GM12878 (cell line): ENCODE measurements around the gene LEFTY1. TPM values are rescaled to one million over a fixed set of nuclear protein-coding genes. Genes with fewer than 3 reads are reported as not detected.

ENCODE experiments used
- ATAC-seq: fragments of 200-7000 bp; cut with Tn5 transposase; 3 replicates; pipeline ENCODE4 v1.9.1; 2020; ENCODE audit warnings: mild to moderate bottlenecking, moderate library complexity
- BruUV-seq: library from RNA; stranded (reverse); fragments of 400-500 nt; replicated peaks from 2 replicates; lab custom pipeline; 2021; lab: Mats Ljungman, UMichigan
- CTCF ChIA-PET: fragments of 300-600 bp; sonication (Branson Sonifier 250); formaldehyde crosslinking; extraction: SDS; loops from one replicate; lab custom pipeline; 2021; ENCODE audit warnings: inconsistent platforms; lab: Yijun Ruan, JAX
- POLR2A ChIA-PET: fragments of 350-600 bp; formaldehyde crosslinking; extraction: SDS; loops from one replicate; lab custom pipeline; 2021; ENCODE audit warnings: inconsistent platforms; lab: Charles Lee
- RAD21 ChIA-PET: fragments of 300-600 bp; sonication (Branson Sonifier 250); formaldehyde crosslinking; loops from one replicate; lab custom pipeline; 2023; ENCODE audit warnings: antibody characterized with exemption; ENCODE audit not compliant: unreplicated experiment; lab: Charles Lee
- SMC1A ChIA-PET: fragments of 300-600 bp; sonication (Branson Sonifier 250); formaldehyde crosslinking; loops from one replicate; lab custom pipeline; 2023; ENCODE audit not compliant: unreplicated experiment, uncharacterized antibody; lab: Charles Lee
- DNase-seq: peaks from one replicate; pipeline ENCODE4 v3.0.0-alpha.2; 2011; ENCODE audit warnings: low read depth, low spot score
- FAIRE-seq: peaks from 3 replicates; lab custom pipeline; 2011; peaks lifted over from hg19 to GRCh38; lab: Jason Lieb, UNC
- H2AFZ ChIP-seq: 2 replicates; pipeline ENCODE4 v1.6.0; 2011; ENCODE audit warnings: low read depth, low read length, control low read depth; ENCODE audit not compliant: control insufficient read depth
- H3K27ac ChIP-seq: 2 replicates; pipeline ENCODE4 v1.5.1; 2011; ENCODE audit warnings: control low read depth; ENCODE audit not compliant: control insufficient read depth, insufficient read depth
- H3K27me3 ChIP-seq, 2 experiments: replicated peaks in 1 of 2; 2 replicates each; pipeline versions ENCODE4 v1.6.0 to v1.6.1; 2011; ENCODE audit warnings: low read length in 1 of 2; ENCODE audit not compliant: control insufficient read depth in 2 of 2, insufficient read depth in 2 of 2
- H3K36me3 ChIP-seq, 2 experiments: 2 replicates each; pipeline ENCODE4 v1.5.1; 2011; ENCODE audit warnings: low read length in 1 of 2; ENCODE audit not compliant: control insufficient read depth in 2 of 2, insufficient read depth in 2 of 2
- H3K4me1 ChIP-seq: 2 replicates; pipeline ENCODE4 v1.6.1; 2011; ENCODE audit warnings: mild to moderate bottlenecking, low read length, moderate library complexity, mixed read lengths; ENCODE audit not compliant: control insufficient read depth, insufficient read depth
- H3K4me2 ChIP-seq: 2 replicates; pipeline ENCODE4 v1.6.0; 2011; ENCODE audit warnings: control low read depth; ENCODE audit not compliant: control insufficient read depth, insufficient read depth
- H3K4me3 ChIP-seq: fragments of 200-600 bp; sonication (generic); 2 replicates; pipeline ENCODE4 v1.5.1; 2016
- H3K79me2 ChIP-seq: 2 replicates; pipeline ENCODE4 v1.6.0; 2011; ENCODE audit warnings: low read length; ENCODE audit not compliant: control insufficient read depth, insufficient read depth
- H3K9ac ChIP-seq: 2 replicates; pipeline ENCODE4 v1.8.0; 2011; ENCODE audit warnings: low read length, control low read depth, mixed read lengths; ENCODE audit not compliant: control insufficient read depth, insufficient read depth
- H3K9me3 ChIP-seq: replicated peaks from 3 replicates; pipeline ENCODE4 v1.5.1; 2011; ENCODE audit warnings: mild to moderate bottlenecking, low read length; ENCODE audit not compliant: control insufficient read depth, insufficient read depth
- H4K20me1 ChIP-seq: 2 replicates; pipeline ENCODE4 v1.6.0; 2011; ENCODE audit not compliant: control insufficient read depth, insufficient read depth
- BHLHE40 ChIP-seq, 2 experiments: fragments of 450-650 bp in 1 of 2; IDR thresholded peaks; 2 replicates each; pipeline ENCODE4 v1.6.1; 2011 to 2017; ENCODE audit warnings: low read depth in 2 of 2, borderline replicate concordance in 1 of 2, improper control_type of control experiment in 1 of 2, low read length in 1 of 2, mild to moderate bottlenecking in 1 of 2
- MTA2 ChIP-seq: fragments of 450-650 bp; IDR thresholded peaks from 2 replicates; pipeline ENCODE4 v1.6.1; 2016; ENCODE audit warnings: low read depth, mild to moderate bottlenecking, moderate library complexity
- NFYA ChIP-seq: IDR thresholded peaks from 2 replicates; pipeline ENCODE4 v1.6.1; 2011; ENCODE audit warnings: low read depth, mild to moderate bottlenecking, low read length, improper control_type of control experiment, borderline replicate concordance
- NR2C2 ChIP-seq: IDR thresholded peaks from 2 replicates; pipeline ENCODE4 v1.6.1; 2011; ENCODE audit warnings: borderline replicate concordance, low read depth; ENCODE audit not compliant: control insufficient read depth, insufficient read length
- PBX3 ChIP-seq: IDR thresholded peaks from 2 replicates; pipeline ENCODE4 v1.6.1; 2011; ENCODE audit warnings: mild to moderate bottlenecking, low read depth, low read length, moderate library complexity; ENCODE audit not compliant: insufficient replicate concordance
- RCOR1 ChIP-seq: conservative IDR thresholded peaks from 2 replicates; pipeline ENCODE4 v1.6.1; 2012; ENCODE audit warnings: low read depth, low read length, improper control_type of control experiment
- RELA ChIP-seq: fragments of 450-650 bp; IDR thresholded peaks from 2 replicates; pipeline ENCODE4 v1.8.0; 2014; ENCODE audit warnings: borderline replicate concordance; ENCODE audit not compliant: partially characterized antibody
- RELB ChIP-seq: fragments of 450-650 bp; IDR thresholded peaks from 2 replicates; pipeline ENCODE4 v1.6.1; 2017; ENCODE audit warnings: low read depth, mild to moderate bottlenecking, moderate library complexity
- STAT3 ChIP-seq: IDR thresholded peaks from 2 replicates; pipeline ENCODE4 v1.6.1; 2011; ENCODE audit warnings: low read depth, low read length, improper control_type of control experiment
- TCF3 ChIP-seq: IDR thresholded peaks from 2 replicates; pipeline ENCODE4 v1.6.1; 2012; ENCODE audit warnings: low read depth, mild to moderate bottlenecking, low read length, borderline replicate concordance; ENCODE audit not compliant: insufficient read depth
- ZBTB11 ChIP-seq: fragments of 450-650 bp; formaldehyde crosslinking; IDR thresholded peaks from 2 replicates; pipeline ENCODE4 v1.5.0; 2022; ENCODE audit warnings: mild to moderate bottlenecking, missing genetic modification characterization
- WGBS: methylation state at CpG from one replicate; pipeline ENCODE4 v1.1.6; 2016; ENCODE audit warnings: low lambda C conversion rate; ENCODE audit not compliant: insufficient replicate concordance, insufficient coverage; ENCODE audit errors: missing lambda C conversion rate; 5-methylcytosine and 5-hydroxymethylcytosine counted together
- in situ Hi-C: fragments of 300-500 bp; cut with MboI; formaldehyde crosslinking; loops from 9 replicates; pipeline ENCODE4 v1.14.3; 2018; ENCODE audit warnings: mixed read lengths
- intact Hi-C: fragments of 100-400 bp; cut with micrococcal nuclease; formaldehyde crosslinking; loops from one replicate; pipeline ENCODE4 v1.14.2; 2022; ENCODE audit not compliant: unreplicated experiment
- polyA plus RNA-seq, 11 experiments: library from polyadenylated mRNA; depleted of rRNA in 4 of 11; unstranded in 6 of 11; stranded (reverse) in 5 of 11; fragments of >200 nt; fragmentation: Nextera tagmentation in 4 of 11; fragmentation: Illumina TruSeq in 1 of 11; extraction: Ambion mirVana in 4 of 11; extraction: Trizol in 1 of 11; gene quantifications; 1 replicate in 1 of 11; 2 replicates in 10 of 11; pipeline versions ENCODE4 v1.2.1 to v1.2.3, GENCODE V29; 2011 to 2016; ENCODE audit warnings: inconsistent platforms in 2 of 11, missing spikeins in 2 of 11, low read depth in 1 of 11
- total RNA-seq, 4 experiments: library from RNA; depleted of rRNA in 3 of 4; stranded (reverse); fragments of >200 nt in 3 of 4; fragmentation: Illumina TruSeq in 1 of 4; extraction: Trizol in 1 of 4; gene quantifications; 2 replicates each; pipeline versions ENCODE4 v1.2.1 to v1.2.3, GENCODE V29; 2013 to 2021

The LEFTY1 gene
- total and polyA plus RNA-seq, 10 of the 15 experiments (the other 5 are each of a cell fraction or from before 2014, with no cell fraction given): 0.06 TPM; not detected in 8

- no peak for TF ChIP-seq STAT3
These were observed 40.7 kb downstream of the LEFTY1 start (continued) for GRCh38 chr1:225848030-225848955.

- intact Hi-C loops: loop anchor here (1.0 to 10.0 kb wide), 3 partner anchors 70 to 373 kb away; partner anchors contain the start of gene SRP9
- no peak for DNase-seq
- no peak for ATAC-seq
- ChIA-PET RAD21 (interaction anchor here (1.2 to 2.9 kb wide), 3 partner anchors 31 to 50 kb away, joined by 3 to 13 read pairs (median 5); partner anchors contain the start of gene TMEM63A), POLR2A (interaction anchor here (2.0 kb wide), 1 partner anchor 35 kb away, joined by 8 read pairs; the partner anchor contains the start of gene TMEM63A), CTCF (interaction anchor here (1.7 kb wide), 1 partner anchor 70 kb away, joined by 10 read pairs; the partner anchor contains the start of gene SRP9), SMC1A (interaction anchor here (1.2 to 3.2 kb wide), 2 partner anchors 35 to 49 kb away, joined by 4 to 9 read pairs; partner anchors contain the start of gene TMEM63A)
- H3K4me1 ChIP-seq: peaks cover 49% of the 10 kb centered on the region
- H4K20me1 ChIP-seq: no peaks in the 10 kb centered on the region
- no peaks in the 10 kb centered on the region for H3K27me3 ChIP-seq
- peak overlapping the region; percentile 59 for H3K9ac ChIP-seq
- in situ Hi-C loops: no loop called here
- 30% methylated on average over 4 of the region's 4 CpGs for WGBS
- BruUV-seq: no TSS peak
- peak overlapping the region; percentile 89 for H3K4me2 ChIP-seq
- H3K4me3 ChIP-seq: no peak overlapping the region
- no peaks in the 10 kb centered on the region for H3K79me2 ChIP-seq
- H3K9me3 ChIP-seq: no peaks in the 10 kb centered on the region
- no peak for FAIRE-seq
- H3K36me3 ChIP-seq: peaks cover 2 to 7% of the 10 kb centered on the region in 2 experiments; a peak in 2 of 4 replicates
- H3K27ac ChIP-seq: peak overlapping the region; percentile 77
- H2AFZ ChIP-seq: no peak overlapping the region
- TF ChIP-seq ZBTB11 (no peak), TCF3 (no peak), RCOR1 (no peak), BHLHE40 (IDR thresholded peaks at IDR 0.05; ENCODE audit: borderline replicate concordance in 1 of 2, low read depth in 2 of 2, low read length in 1 of 2) (no peak), RELB (no peak), NR2C2 (no peak), MTA2 (no peak), NFYA (no peak), PBX3 (no peak), RELA (no peak)
These were observed 41.3 kb downstream of the LEFTY1 start for GRCh38 chr1:225847610-225848009.
